K562 (cell line): ENCODE measurements around the gene SCIN.
"Not testable (repeated sequence)": the region's sequence is repeated elsewhere in the genome, so short reads cannot be mapped to it uniquely, and the experiment has no call there.

ENCODE experiments used
- CHAMP1 ChIP-seq: fragments of 450-650 bp; IDR thresholded peaks from 2 replicates; pipeline ENCODE4 v1.6.1; 2016; ENCODE audit warnings: mild to moderate bottlenecking
- CREBBP ChIP-seq: IDR thresholded peaks from one replicate; pipeline ENCODE4 v1.6.1; 2012; ENCODE audit warnings: low read depth, mild to moderate bottlenecking, control low read depth, inconsistent platforms, low read length
- FUS ChIP-seq: fragments of 200-400 bp; formaldehyde crosslinking; optimal IDR thresholded peaks from 2 replicates; pipeline ENCODE3; 2017; ENCODE audit warnings: low read depth, low read length
- KAT7 ChIP-seq: sonication (generic); formaldehyde crosslinking; IDR thresholded peaks from 2 replicates; pipeline ENCODE4 v1.8.0; 2022; ENCODE audit warnings: missing genetic modification reagents, mild to moderate bottlenecking, borderline replicate concordance
- MYC ChIP-seq, 2 experiments: fragments of 250-450 bp in 1 of 2; sonication (Bioruptor Pico) in 1 of 2; IDR thresholded peaks; 2 replicates each; pipeline versions ENCODE4 v1.5.1 to v1.6.1; 2012 to 2021; ENCODE audit warnings: low read depth in 2 of 2, borderline replicate concordance in 1 of 2, improper control_type of control experiment in 1 of 2, low read length in 1 of 2, mild to moderate bottlenecking in 1 of 2, moderate library complexity in 1 of 2
- NFE2L1 ChIP-seq: fragments of 450-650 bp; IDR thresholded peaks from 2 replicates; pipeline ENCODE4 v1.6.1; 2016; ENCODE audit warnings: missing genetic modification characterization, low read depth, mild to moderate bottlenecking, missing compliant biosample characterization, moderate library complexity, borderline replicate concordance
- NR2C2 ChIP-seq, 2 experiments: fragments of 200-800 bp in 1 of 2; sonication (Bioruptor generic) in 1 of 2; sonication (generic) in 1 of 2; formaldehyde crosslinking in 1 of 2; IDR thresholded peaks; 2 replicates each; pipeline versions ENCODE4 v1.6.1 to v1.8.0; 2016 to 2022; ENCODE audit warnings: mild to moderate bottlenecking in 1 of 2, missing compliant biosample characterization in 1 of 2, missing genetic modification characterization in 1 of 2, missing genetic modification reagents in 1 of 2
- TEAD4 ChIP-seq, 2 experiments: sonication (generic) in 1 of 2; formaldehyde crosslinking in 1 of 2; IDR thresholded peaks; 2 replicates each; pipeline versions ENCODE4 v1.6.1 to v1.8.0; 2012 to 2022; ENCODE audit warnings: borderline replicate concordance in 1 of 2, inconsistent platforms in 1 of 2, low read length in 1 of 2, mild to moderate bottlenecking in 1 of 2, missing genetic modification reagents in 1 of 2
- TRIM28 ChIP-seq: fragments of 450-650 bp; IDR thresholded peaks from 2 replicates; pipeline ENCODE4 v1.6.1; 2017
- ZBTB2 ChIP-seq: fragments of 450-650 bp; IDR thresholded peaks from 2 replicates; pipeline ENCODE4 v1.6.1; 2016; ENCODE audit warnings: antibody characterized with exemption
- ZNF263 ChIP-seq: sonication (generic); formaldehyde crosslinking; IDR thresholded peaks from 2 replicates; pipeline ENCODE4 v1.8.0; 2022; ENCODE audit warnings: mild to moderate bottlenecking, missing genetic modification reagents, borderline replicate concordance
- ZNF347 ChIP-seq: fragments of 450-650 bp; formaldehyde crosslinking; IDR thresholded peaks from 2 replicates; pipeline ENCODE4 v1.4.0; 2020; ENCODE audit warnings: low read depth, mild to moderate bottlenecking, moderate library complexity
- TF ChIP-seq, protein P1 (sequence below), 3 experiments: IDR thresholded peaks in 2 of 3; conservative IDR thresholded peaks in 1 of 3; 2 replicates each; pipeline ENCODE4 v1.5.1; 2011 to 2012; ENCODE audit warnings: low read length in 3 of 3, mild to moderate bottlenecking in 3 of 3, control low read depth in 2 of 3, improper control_type of control experiment in 1 of 3, inconsistent platforms in 1 of 3, low read depth in 1 of 3, mixed read lengths in 1 of 3, moderate library complexity in 1 of 3; ENCODE audit not compliant: insufficient read depth in 2 of 3
- TF ChIP-seq, protein P2 (sequence below): fragments of 250-450 bp; sonication (Bioruptor Pico); IDR thresholded peaks from 2 replicates; pipeline ENCODE4 v1.4.0; 2020; ENCODE audit warnings: borderline replicate concordance

- TF ChIP-seq, protein P1, sequence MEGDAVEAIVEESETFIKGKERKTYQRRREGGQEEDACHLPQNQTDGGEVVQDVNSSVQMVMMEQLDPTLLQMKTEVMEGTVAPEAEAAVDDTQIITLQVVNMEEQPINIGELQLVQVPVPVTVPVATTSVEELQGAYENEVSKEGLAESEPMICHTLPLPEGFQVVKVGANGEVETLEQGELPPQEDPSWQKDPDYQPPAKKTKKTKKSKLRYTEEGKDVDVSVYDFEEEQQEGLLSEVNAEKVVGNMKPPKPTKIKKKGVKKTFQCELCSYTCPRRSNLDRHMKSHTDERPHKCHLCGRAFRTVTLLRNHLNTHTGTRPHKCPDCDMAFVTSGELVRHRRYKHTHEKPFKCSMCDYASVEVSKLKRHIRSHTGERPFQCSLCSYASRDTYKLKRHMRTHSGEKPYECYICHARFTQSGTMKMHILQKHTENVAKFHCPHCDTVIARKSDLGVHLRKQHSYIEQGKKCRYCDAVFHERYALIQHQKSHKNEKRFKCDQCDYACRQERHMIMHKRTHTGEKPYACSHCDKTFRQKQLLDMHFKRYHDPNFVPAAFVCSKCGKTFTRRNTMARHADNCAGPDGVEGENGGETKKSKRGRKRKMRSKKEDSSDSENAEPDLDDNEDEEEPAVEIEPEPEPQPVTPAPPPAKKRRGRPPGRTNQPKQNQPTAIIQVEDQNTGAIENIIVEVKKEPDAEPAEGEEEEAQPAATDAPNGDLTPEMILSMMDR (IDR thresholded peaks at IDR 0.05 in 2 of 3, conservative IDR thresholded peaks at IDR 0.05 in 1 of 3; ENCODE audit: insufficient read depth in 2 of 3, low read depth in 1 of 3, low read length in 3 of 3) = not testable (repeated sequence)
- TF ChIP-seq TEAD4 (IDR thresholded peaks at IDR 0.05; ENCODE audit: low read length); TEAD4 (CRISPR knock-in tag; IDR thresholded peaks at IDR 0.05; ENCODE audit: borderline replicate concordance); NR2C2 (CRISPR knock-in tag; IDR thresholded peaks at IDR 0.05); NR2C2 (tag; IDR thresholded peaks at IDR 0.05); NFE2L1 (tag); KAT7 (CRISPR knock-in tag); ZNF347 (CRISPR knock-in tag); CHAMP1; ZBTB2; FUS; TRIM28; MYC (IDR thresholded peaks at IDR 0.05; ENCODE audit: low read depth, low read length); MYC (CRISPR knock-in tag; IDR thresholded peaks at IDR 0.05; ENCODE audit: borderline replicate concordance, low read depth); ZNF263 (CRISPR knock-in tag); CREBBP: not testable (repeated sequence)
- TF ChIP-seq, protein P2, sequence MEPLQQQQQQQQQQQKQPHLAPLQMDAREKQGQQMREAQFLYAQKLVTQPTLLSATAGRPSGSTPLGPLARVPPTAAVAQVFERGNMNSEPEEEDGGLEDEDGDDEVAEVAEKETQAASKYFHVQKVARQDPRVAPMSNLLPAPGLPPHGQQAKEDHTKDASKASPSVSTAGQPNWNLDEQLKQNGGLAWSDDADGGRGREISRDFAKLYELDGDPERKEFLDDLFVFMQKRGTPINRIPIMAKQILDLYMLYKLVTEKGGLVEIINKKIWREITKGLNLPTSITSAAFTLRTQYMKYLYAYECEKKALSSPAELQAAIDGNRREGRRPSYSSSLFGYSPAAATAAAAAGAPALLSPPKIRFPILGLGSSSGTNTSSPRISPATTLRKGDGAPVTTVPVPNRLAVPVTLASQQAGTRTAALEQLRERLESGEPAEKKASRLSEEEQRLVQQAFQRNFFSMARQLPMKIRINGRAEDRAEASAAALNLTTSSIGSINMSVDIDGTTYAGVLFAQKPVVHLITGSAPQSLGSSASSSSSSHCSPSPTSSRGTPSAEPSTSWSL (CRISPR knock-in tag) = not testable (repeated sequence)
These were observed 42.9 kb upstream of the SCIN start for GRCh38 chr7:12527670-12528069.
